Adipocyte (in vitro differentiated cells): ENCODE results near the gene PRPS1.
A peak's percentile ranks its signal among the peaks of the same experiment; 100 is the strongest.
"Not testable (repeated sequence)": the region's sequence is repeated elsewhere in the genome, so short reads cannot be mapped to it uniquely, and the experiment has no call there.

ENCODE experiments used
- DNase-seq: peaks from one replicate; pipeline ENCODE4 v3.0.0-alpha.2; 2015; ENCODE audit warnings: low read depth
- H3K27me3 ChIP-seq: replicated peaks from 2 replicates; pipeline ENCODE4 v1.7.0; 2013; ENCODE audit warnings: mild to moderate bottlenecking, low read length, moderate library complexity; ENCODE audit not compliant: control insufficient read depth, insufficient read depth
- H3K36me3 ChIP-seq: 2 replicates; pipeline ENCODE4 v1.7.0; 2013; ENCODE audit warnings: low read length, mild to moderate bottlenecking, moderate library complexity; ENCODE audit not compliant: control insufficient read depth, insufficient read depth, severe bottlenecking
- H3K4me1 ChIP-seq: 2 replicates; pipeline ENCODE4 v1.7.0; 2013; ENCODE audit warnings: mild to moderate bottlenecking, low read length, moderate library complexity; ENCODE audit not compliant: control insufficient read depth, insufficient read depth
- H3K4me3 ChIP-seq: 2 replicates; pipeline ENCODE4 v1.7.0; 2013; ENCODE audit warnings: mild to moderate bottlenecking, low read length, moderate library complexity
- H3K9ac ChIP-seq: 2 replicates; pipeline ENCODE4 v1.7.0; 2013; ENCODE audit warnings: mild to moderate bottlenecking, low read length, moderate library complexity
- H3K9me3 ChIP-seq: 2 replicates; pipeline ENCODE4 v1.7.0; 2013; ENCODE audit warnings: mild to moderate bottlenecking, low read length, moderate library complexity; ENCODE audit not compliant: control insufficient read depth

PRPS1 gene

DNA sequence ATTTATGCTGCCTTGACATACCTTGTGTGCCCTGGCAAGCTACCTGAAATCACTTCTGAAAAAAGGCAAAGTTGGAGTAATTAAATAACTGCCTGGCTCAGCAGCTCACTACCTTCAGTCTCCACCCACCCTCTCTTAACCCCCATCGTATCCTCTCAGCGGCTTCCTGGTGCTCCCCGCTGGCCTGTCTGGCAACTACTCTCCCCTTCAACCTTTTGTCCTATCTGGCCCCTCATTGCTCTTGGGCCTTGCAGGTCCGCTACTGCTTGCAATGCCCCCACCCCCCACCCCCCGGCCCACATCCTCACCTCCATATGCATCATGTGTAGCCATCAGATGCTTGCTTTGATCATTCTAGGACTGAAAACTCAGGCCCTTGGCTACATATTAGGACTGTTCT lies 34.5 kb downstream of the PRPS1 start:
- H3K4me1 ChIP-seq, result no peaks in the 10 kb centered on the region
- no peak overlapping the region for H3K4me3 ChIP-seq
- DNase-seq, result no peak
- H3K27me3 ChIP-seq, result peaks cover 8% of the 10 kb centered on the region
- no peaks in the 10 kb centered on the region for H3K36me3 ChIP-seq
- H3K9me3 ChIP-seq, result no peaks in the 10 kb centered on the region
- H3K9ac ChIP-seq, result no peak overlapping the region

DNA sequence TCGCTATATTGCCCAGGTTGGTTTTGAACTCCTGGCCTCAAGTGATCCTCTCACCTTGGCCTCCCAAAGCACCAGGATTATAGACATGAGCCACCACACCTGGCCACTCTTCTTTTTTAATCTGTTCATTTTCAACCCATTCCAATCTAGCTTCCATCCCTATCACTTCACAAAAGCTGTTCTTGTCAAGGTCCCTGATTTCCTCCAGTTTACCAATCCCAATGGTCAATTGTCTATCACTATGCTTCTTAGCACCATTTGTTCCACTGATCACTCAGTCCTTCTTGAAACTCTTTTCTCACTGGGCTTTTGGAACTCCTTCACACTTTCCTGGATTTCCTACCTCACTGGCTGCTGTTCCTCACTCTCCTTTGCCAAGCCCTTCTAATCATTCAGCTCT lies 38.6 kb downstream of the PRPS1 start:
- H3K9ac ChIP-seq, result no peak overlapping the region
- H3K4me3 ChIP-seq, result no peak overlapping the region
- H3K9me3 ChIP-seq, result no peaks in the 10 kb centered on the region
- no peaks in the 10 kb centered on the region for H3K4me1 ChIP-seq
- no peaks in the 10 kb centered on the region for H3K27me3 ChIP-seq
- no peak for DNase-seq
- no peaks in the 10 kb centered on the region for H3K36me3 ChIP-seq

DNA sequence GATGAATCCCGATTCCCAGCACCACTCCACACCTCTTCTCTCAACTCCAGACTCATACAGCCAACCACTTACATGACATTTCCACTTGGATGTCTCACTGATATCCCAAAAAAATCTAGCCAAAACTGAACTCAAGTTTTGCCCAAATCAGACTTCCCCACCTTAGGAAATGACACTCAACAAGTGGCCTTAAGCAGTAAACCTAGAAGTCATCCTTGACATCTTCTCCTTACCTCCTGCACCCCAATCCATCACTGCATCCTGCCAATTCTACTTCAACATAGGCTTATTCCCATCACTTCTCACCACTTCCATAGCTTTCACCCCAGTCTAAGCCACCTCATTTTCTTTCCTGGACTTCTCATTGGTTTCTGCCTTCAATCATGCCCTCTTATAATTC lies 39.1 kb downstream of the PRPS1 start:
- no peaks in the 10 kb centered on the region for H3K36me3 ChIP-seq
- H3K27me3 ChIP-seq, result no peaks in the 10 kb centered on the region
- H3K9me3 ChIP-seq, result no peaks in the 10 kb centered on the region
- no peak overlapping the region for H3K9ac ChIP-seq
- DNase-seq, result no peak
- H3K4me1 ChIP-seq, result no peaks in the 10 kb centered on the region
- H3K4me3 ChIP-seq, result no peak overlapping the region

DNA sequence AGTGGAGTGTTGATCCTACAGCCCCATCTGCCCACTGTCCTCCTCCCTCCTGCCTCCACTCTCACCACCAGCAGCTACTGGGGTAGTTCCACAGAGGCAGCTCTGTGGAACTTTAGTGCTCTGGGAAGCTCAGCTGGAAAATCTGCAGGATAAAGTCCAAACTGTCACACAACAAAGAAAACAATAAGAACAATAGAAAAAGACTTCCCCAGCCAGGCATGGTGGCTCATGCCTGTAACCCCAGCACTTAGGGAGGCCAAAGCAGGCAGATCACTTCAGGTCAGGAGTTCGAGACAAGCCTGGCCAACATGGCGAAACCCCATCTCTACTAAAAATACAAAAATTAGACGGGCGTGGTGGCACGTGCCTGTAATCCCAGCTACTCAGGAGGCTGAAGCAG lies 40.4 kb downstream of the PRPS1 start:
- not testable (repeated sequence) for H3K4me3 ChIP-seq, H3K9me3 ChIP-seq, H3K27me3 ChIP-seq, H3K36me3 ChIP-seq, H3K4me1 ChIP-seq, H3K9ac ChIP-seq, DNase-seq

DNA sequence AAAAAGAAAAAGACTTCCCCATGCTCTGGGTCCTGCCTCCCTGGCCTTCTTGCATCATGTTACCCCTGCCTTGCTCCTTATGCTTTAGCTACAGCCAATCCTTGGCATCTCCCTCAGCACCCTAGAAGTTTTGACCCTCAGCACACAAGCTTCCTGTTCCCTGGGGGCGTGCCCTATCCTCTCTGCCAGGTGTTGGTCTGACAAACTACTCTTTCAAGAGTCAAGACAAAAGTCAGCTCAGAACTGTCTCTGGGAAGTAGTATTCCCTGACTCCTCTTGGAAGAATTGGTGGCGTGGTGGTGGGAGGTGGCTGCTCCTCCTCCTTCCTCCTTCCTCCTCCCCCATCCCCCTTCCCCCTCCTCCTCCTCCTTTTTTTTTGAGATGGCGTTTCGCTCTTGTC lies 41.0 kb downstream of the PRPS1 start:
- H3K9me3 ChIP-seq, result no peaks in the 10 kb centered on the region
- no peaks in the 10 kb centered on the region for H3K36me3 ChIP-seq
- no peaks in the 10 kb centered on the region for H3K27me3 ChIP-seq
- no peak for DNase-seq
- peaks cover 12% of the 10 kb centered on the region for H3K4me1 ChIP-seq
- no peak overlapping the region for H3K9ac ChIP-seq
- no peak overlapping the region for H3K4me3 ChIP-seq

DNA sequence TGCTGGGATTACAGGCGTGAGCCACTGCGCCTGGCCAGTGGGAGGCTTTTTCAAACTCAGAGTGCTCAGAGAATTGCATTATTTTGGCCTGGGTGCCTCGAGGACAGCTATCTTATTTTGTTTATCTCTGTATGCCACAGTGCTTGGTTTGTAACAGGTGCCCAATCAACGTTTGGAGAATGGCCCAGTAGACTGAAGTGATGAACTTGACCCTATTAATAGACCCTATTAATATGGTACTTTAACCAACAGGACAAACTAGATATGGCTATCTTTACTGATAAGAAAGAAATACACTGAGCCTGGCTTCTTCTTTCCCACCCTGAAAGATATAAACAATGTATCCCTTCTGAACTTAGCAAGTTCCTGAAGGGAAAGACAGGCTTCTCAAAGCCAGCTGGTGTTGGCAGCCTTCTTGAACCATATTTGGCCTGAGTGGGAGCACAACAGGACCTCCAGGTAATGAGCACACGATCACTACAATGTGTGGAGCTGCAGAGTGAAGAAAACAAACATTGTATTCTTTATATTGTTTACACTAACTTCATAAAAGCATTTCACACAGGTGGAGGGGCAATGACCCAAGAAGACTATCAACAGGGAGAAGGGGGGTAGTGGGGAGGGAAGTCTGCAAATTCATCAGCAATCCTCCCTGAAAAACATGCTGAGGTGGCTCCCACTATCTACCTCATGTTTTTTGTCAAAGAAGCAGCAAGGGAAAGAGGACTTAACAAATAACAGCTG lies 41.7 kb downstream of the PRPS1 start:
- H3K4me3 ChIP-seq, result no peak overlapping the region
- H3K27me3 ChIP-seq, result peaks cover 6% of the 10 kb centered on the region
- H3K4me1 ChIP-seq, result peaks cover 17% of the 10 kb centered on the region
- DNase-seq, result no peak
- no peak overlapping the region for H3K9ac ChIP-seq
- no peaks in the 10 kb centered on the region for H3K9me3 ChIP-seq
- no peaks in the 10 kb centered on the region for H3K36me3 ChIP-seq

DNA sequence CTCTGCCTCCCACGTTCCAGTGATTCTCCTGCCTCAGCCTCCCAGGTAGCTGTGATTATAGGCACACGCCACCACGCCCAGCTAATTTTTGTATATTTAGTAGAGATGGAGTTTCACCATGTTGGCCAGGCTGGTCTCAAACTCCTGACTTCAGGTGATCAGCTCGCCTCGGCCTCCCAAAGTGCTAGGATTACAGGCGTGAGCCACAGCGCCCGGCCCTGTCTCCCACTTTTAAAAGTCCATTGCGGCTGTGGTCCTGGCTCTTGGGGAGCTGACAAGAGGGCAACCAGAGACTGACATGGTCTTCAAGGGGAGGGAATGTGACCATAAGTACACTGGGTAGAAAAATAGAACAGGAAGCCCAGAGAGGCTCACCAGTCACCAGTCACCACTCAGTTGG lies 42.9 kb downstream of the PRPS1 start:
- H3K36me3 ChIP-seq, H3K27me3 ChIP-seq, DNase-seq, H3K9ac ChIP-seq, H3K4me3 ChIP-seq, H3K9me3 ChIP-seq: not testable (repeated sequence)
- H3K4me1 ChIP-seq, result peaks cover 24% of the 10 kb centered on the region

DNA sequence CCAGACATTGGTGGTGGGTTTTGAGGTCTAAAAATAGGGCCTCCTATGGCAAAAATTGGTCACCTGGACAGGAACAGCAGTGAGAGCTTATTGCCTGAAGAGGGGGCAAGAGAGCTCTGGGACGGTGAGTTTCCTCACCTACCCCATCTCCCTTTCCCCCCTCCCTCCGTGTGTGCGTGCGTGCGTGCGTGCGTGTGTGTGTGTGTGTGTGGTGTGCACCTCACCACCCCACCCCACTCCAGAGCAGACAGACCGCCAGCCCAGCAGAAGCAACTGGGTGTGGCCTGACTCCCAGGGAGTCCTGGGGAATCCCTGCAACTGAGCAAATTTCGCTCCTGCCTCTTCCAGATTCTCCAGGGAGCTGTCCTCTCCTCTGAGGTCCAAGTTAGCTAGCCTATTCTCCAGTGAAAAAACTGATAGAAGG lies 44.7 kb downstream of the PRPS1 start:
- no peak overlapping the region for H3K4me3 ChIP-seq
- H3K27me3 ChIP-seq, result peaks cover 8% of the 10 kb centered on the region
- H3K36me3 ChIP-seq, result no peaks in the 10 kb centered on the region
- peak overlapping the region; percentile 94 for H3K9ac ChIP-seq
- H3K9me3 ChIP-seq, result no peaks in the 10 kb centered on the region
- peaks cover 32% of the 10 kb centered on the region for H3K4me1 ChIP-seq
- DNase-seq, result peak; percentile 75

DNA sequence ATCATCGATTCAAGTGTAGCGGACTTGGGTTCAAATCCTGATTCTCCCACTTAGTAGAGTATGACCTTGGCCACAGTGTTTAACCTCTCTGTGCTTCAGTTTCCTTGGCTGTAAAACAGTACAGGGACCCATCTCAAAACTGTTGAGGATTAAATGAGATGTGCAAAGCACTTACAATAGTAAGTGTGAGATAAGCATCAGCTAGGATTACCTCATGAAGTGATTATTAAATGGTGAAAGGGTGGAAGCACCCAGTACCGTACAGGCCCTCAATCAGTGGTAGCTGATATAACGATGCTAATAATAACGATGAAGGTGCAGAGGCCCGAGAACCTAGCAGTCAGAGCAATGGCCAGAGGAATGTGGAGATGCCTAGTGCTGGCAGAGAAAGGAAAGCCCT lies 45.1 kb downstream of the PRPS1 start:
- H3K36me3 ChIP-seq, result no peaks in the 10 kb centered on the region
- peaks cover 8% of the 10 kb centered on the region for H3K27me3 ChIP-seq
- peaks cover 37% of the 10 kb centered on the region for H3K4me1 ChIP-seq
- peak overlapping the region; percentile 94 for H3K9ac ChIP-seq
- peak overlapping the region; percentile 29 for H3K4me3 ChIP-seq
- DNase-seq, result no peak
- no peaks in the 10 kb centered on the region for H3K9me3 ChIP-seq

DNA sequence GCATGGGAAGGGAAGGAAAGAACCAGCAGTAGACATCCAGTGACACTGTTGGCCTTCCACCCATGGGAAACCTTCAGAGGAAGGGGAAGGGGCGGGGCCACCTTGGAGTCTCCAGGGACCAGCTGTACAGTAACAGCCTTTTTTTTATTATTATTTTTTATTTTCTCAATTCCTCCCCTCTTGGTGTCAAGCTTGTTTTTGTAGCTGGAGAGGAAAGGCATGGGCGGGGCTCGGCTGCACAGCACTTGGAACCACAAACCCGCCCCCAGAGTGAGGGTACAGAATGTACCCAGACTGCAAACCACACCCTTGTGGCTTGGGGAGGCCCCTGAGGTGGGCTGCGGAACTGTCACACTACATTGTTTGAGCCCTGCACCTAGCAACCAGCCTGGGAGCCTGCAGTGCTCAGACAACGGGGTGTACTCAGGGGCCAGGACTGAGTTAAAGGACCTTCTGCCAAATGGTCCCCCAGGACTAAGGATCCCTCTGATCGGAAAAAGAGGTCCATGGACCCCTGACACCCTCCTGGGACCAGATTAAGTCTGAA lies 45.7 kb downstream of the PRPS1 start:
- peak overlapping the region; percentile 54 for H3K4me3 ChIP-seq
- H3K9ac ChIP-seq, result peak overlapping the region; percentile 94
- H3K27me3 ChIP-seq, result peaks cover 8% of the 10 kb centered on the region
- H3K4me1 ChIP-seq, result peaks cover 40% of the 10 kb centered on the region
- no peaks in the 10 kb centered on the region for H3K36me3 ChIP-seq
- no peaks in the 10 kb centered on the region for H3K9me3 ChIP-seq
- peak; percentile 88 for DNase-seq

DNA sequence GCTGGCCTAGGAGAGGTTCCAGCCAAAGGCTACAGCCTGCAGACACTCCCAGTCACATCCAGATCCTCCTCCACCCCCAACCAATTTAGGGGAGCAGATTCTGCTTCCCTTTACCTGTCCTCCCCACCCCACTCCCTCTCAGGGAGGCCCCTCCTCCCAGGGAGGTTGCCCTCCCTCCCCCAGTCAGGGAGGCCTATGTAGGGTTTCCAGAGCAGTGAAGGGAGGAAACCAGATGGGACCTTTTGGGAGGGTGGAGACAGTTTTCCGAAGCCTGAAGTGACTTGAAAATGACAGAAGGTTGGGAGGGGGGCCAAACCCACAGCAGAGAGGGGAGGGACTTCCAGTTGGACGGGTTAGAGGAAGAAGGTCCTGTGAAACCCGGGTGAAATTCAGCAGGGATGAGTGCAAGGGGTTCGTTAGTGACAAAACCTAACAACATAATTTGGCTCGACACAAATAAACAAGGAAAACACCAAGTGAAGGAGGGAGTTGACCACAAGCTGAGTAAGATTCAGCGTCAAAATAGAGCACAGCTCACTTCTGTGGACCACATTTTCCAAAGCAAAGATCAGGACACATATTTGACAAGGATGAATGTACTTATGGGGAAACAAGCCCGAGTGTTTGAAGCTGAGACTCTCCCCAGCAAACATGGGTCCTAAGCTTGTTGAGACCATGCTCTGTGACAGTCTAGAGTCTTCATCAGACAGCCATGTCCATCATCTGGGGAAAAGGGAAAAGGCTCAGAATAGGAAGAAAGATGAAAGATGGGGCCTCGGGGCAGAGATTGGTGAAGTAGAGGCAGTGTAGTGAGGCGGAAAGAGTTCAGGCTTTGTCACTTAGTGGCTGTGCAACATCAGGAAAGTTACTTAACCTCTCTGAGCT lies 46.4 kb downstream of the PRPS1 start:
- Histone ChIP-seq H3K9ac (peak overlapping the region; percentile 94), H3K27me3 (peaks cover 8% of the 10 kb centered on the region), H3K9me3 (no peaks in the 10 kb centered on the region), H3K4me3 (peak overlapping the region; percentile 76), H3K4me1 (peaks cover 46% of the 10 kb centered on the region), H3K36me3 (no peaks in the 10 kb centered on the region)
- peak; percentile 74 for DNase-seq
